Activated CD8-positive, alpha-beta memory T cell treated with anti-CD3 and anti-CD28 coated beads, Interleukin-2, amount 50 U/mL, for 48 hours (primary cell): ENCODE data around the gene CREB3L2.

ENCODE experiments used
- DNase-seq: peaks from one replicate; pipeline ENCODE4 v3.0.0-alpha.2; 2020

CREB3L2 gene

DNA sequence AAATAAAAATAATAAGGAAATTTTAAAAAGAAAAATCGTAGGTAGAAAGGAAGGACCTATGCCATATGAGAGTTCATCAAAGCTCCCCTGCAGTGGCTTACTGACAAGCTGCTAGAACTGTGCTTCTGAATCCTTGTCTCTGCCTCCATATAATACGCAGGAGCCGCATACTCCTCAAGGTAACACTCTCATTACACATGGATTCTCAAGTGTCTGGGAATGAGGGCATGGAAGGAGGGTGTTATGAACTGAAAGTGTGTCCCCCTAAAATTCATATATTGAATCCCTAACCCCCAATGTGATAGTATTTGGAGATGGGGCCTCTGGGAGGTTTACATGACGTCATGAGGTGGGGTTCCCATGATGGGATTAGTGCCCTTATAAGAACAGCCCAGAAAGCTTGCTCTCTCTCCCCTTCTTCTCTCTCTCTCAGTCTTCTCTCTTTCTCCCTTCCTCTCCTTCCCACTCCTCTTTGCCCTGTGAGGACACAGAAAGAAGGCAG is 35.2 kb downstream of the CREB3L2 start:
- DNase-seq, result no peak

- no peak for DNase-seq
Observed at GRCh38 chr7:137965942-137966640, 35.8 kb downstream of the CREB3L2 start.

GRCh38 chr7:137964824-137965545 is 36.9 kb downstream of the CREB3L2 start:
- DNase-seq, result no peak

- no peak for DNase-seq
Observed at GRCh38 chr7:137962875-137963507, 38.9 kb downstream of the CREB3L2 start.

- no peak for DNase-seq
Observed at GRCh38 chr7:137962491-137962874, 39.4 kb downstream of the CREB3L2 start.

GRCh38 chr7:137961200-137962177 is 40.4 kb downstream of the CREB3L2 start:
- no peak for DNase-seq

DNA sequence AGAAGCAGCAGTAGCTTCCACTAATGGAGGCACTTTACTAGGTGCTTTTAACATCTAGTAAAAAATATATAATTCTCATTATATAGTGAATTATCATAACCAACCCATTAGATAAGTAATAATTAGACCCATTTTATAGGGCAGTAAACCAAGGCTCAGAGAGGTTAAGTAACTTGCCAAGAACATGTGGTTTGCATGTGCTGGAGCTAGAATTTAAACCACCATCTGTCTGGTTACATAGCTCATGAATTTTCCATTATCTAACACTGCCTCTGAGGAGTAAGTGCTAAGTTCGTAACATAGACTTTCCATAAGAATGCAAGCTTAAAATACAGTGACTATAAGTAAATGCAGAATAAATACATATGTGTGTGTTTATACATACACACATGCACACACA is 41.9 kb downstream of the CREB3L2 start:
- no peak for DNase-seq

DNA sequence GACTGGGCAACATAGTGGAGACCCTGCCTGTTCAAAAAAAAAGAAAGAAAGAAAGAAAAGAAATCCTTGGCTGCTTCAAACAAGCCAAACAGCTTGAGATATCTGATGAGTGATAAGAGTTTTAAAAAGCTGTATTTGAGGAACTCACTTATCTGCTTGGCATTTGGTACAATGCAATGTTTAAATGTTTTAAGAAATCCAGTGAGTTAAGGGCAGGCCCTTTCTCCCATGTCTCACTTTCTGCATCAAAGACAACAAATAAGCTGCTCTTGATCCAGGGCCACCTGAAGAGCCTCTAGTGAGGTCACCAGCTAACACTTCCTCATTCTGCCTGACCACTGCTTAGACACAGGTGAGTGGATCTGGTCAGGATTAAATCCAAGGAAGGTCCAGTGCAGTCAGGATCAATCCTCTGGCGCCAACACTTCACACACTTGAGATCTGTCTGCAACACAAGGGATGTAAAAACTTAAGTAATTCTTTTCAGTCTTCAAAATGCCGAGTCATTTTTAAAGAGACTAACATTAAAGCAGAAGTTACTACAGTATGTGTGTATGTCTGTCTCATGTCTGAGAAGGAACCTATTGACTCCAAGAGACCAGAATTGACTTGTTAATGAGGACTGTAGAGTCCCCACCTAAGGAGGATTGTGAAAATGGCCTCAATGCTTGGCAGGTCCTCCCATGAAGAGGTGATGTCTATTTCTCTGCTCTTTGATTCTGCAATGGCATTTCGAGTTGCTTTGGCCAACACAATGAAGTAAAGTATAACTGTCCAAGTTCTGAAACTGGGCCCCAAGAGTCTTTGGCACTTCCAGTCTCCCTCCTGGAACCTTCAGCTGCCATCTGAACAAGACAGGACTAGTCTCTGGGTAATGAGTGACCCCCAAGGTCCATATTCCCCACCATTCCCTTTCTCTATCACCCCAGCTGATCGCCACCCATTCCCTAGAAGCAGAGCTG is 43.1 kb downstream of the CREB3L2 start:
- no peak for DNase-seq

DNA sequence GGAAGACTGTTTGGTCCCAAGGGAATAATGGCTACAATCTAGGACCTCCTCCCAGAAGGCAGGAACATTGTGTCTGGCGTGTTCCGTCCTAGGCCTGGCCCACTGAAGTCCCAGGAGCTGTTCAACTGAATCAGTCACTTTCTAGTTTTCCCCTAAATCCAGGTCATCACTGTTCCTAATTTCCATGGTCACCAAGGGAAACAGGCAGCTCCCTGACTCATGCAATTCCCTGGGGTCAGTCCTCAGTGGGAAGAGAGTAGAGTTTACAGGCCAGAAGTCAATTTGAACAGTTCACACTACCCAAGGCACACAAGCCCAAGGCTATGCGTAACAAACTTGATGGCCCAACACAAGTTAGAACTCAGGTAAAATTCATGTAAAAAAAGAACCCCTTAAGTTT is 44.0 kb downstream of the CREB3L2 start:
- DNase-seq, result no peak

DNA sequence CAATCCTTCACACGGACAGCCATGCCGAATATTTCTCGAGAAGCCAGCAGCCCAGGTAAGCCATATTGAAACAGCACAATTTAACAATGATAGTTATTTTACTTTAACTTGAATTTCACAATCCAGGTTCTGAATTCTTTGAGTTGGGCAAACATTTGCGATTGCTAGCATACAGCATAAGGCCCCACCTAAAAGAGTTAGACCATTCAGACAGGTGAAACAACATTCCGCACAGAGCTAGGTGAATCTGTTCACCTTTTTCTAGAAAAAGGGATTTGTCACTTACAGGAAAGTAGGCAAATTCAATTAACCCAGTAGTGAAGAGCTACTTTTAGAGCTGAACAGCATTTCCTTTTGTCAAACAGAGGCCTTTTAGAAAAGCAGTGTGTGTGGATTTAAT is 45.3 kb downstream of the CREB3L2 start:
- DNase-seq, result no peak

DNA sequence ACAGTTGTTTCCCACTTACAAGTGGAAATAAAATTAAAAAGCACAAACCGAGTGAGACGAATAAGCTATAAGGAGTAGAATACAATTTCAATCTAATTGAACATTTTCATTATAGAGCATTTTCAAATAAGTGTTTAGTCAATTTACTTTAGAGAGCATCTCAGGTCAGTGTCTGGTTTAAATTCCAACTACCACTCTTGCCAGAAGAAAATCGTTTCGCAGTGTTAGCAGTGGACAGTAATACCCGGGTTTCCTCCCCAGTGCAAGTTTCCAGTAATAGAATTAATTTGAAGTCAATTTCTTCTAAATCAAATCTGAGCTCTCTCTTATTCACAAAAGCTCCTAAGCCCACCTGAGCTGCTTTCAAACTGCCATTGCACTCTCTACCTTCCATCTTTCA is 45.7 kb downstream of the CREB3L2 start:
- DNase-seq, result no peak

DNA sequence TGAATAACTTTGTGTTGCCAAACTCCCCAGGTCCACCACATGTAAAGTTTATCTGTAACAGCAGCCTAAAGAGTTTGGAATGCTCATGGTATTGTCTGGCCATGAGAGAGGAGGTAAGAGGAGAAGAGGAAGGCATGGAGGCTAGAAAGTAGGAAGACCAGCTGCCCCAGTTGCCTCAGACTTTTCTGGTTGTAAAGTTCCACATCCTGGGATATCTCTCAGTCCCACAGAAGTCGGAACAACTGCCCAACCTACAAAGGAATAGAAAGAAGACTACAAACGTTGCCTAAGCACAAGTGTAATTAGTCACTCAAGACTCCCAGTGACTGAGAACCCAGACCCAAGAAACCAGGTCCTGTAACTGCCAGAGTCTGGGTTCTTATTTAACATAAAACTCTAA is 47.3 kb downstream of the CREB3L2 start:
- no peak for DNase-seq

DNA sequence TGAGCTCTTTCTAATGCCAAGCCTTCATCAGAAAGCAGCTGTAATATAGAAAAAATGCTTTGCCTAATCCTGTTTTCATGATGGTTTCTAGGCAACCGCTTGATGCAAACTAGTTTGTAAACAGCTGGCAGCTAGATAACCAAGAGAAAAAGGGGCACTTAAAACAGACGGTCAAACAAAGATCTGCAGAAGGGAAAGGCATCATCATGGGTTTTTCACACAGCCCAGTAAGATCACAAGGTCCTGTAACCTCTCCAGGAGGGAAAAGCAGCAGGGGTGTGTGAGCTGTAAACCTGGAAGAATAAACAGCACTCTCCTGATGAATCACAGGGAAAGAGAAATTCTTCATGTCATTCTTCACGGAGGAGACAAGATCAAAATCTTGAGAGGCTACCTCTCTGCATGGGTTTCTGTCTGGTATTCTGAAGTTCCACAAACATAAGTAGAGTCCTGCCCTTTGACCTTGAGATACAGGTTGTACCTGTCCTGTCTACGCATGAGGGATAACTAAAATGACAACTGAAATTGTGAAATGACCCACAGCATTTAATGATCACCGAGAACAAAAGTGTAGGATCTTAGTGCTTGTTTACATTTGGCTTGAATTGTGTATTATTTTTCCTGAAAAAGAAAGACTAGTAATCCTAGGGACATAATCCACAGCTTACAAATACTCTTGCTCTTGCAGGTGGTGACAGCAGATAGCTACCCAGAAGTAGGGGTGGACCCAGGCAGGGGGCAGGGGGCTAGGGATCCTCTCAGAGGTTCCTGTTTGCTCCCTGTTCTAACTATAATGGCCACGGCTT is 48.0 kb downstream of the CREB3L2 start:
- no peak for DNase-seq

- DNase-seq, result no peak
Observed at GRCh38 chr7:137953043-137953664, 48.7 kb downstream of the CREB3L2 start.

- no peak for DNase-seq
Observed at GRCh38 chr7:137952426-137952805, 49.5 kb downstream of the CREB3L2 start.

DNA sequence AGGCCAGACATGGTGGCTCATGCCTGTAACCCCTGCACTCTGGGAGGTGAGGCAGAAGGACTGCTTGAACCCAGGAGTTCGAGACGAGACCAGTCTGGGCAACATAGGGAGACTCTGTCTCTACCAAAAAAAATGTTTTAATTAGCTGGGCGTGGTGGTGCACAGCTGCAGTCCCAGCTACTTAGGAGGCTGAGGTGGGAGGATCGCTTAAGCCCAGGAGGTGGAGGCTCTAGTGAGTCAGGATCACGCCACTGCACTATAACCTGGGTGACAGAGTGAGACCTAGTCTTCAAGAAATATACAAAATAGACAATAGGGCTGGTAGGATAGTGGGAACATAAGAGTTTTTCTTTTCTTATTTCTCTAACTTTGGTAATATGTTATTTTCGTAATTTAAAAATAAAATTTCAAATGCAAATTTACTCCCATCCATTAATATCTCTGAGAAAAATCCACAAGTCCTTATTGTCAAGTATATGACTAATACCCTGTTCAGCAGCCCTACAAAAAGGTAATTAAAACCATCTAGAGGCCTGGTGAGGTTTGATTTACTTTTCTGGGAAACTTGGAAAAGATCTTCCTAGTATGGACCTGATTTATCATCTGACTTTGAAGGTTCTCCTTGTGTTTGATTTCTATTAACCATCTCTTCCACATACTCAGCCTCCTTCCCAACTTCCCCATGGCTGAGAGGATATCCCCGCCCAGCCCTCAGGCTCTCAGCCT is 50.0 kb downstream of the CREB3L2 start:
- no peak for DNase-seq

- no peak for DNase-seq
Observed at GRCh38 chr7:137950967-137951366, 50.9 kb downstream of the CREB3L2 start.

GRCh38 chr7:137950263-137950621 is 51.6 kb downstream of the CREB3L2 start:
- DNase-seq, result no peak

DNA sequence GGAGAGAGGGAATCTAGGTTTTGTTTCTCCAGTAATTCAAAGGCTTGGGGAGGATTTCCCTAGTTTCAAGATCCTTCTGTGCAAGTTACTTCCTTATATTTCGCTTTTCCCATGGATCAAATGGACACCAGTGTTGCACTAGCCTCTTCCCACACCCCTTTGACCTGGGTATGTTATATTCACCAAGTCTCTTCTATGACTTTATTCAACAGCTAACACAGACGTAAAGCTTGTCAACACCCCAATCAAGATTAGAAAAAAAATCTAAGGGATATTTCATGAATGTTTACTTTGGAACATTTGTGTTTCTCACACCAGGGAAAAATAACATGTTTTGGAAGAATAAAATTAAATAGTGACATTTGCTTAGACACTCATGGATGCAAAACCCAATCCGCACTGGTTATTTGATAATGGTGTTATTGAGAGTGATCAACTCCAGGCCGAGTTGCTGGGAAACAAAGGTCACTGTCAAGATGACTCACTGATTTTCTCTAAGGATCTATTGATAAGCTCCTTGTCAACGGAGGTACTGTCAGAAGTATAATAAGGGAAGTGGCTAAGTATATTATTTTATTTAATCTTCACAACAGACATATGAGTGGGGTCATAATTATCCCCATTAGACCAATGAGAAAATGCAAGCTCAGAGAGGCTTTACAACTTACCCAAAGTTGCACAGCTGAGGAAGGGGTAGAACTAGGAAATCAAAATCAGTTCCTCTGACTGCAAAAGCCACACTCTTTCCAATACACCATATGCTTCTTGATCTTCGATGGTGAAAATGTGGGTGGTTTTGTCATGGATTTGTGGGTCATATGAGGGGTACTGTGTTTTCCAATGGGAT is 52.2 kb downstream of the CREB3L2 start:
- no peak for DNase-seq
